HEK293 (cell line): ENCODE measurements around the gene NR1H3.

Experiments used
- CTCF ChIA-PET: fragments of 350-600 bp; formaldehyde crosslinking; extraction: SDS; loops from one replicate; lab custom pipeline; 2021; ENCODE audit warnings: antibody characterized with exemption; lab: Yijun Ruan, JAX
- POLR2A ChIA-PET: fragments of 300-600 bp; formaldehyde crosslinking; extraction: SDS; loops from one replicate; lab custom pipeline; 2020; ENCODE audit warnings: antibody characterized with exemption, inconsistent platforms; lab: Yijun Ruan, JAX
- H3K27ac ChIP-seq: fragments of 200-500 bp; sonication (Bioruptor generic); 2 replicates; pipeline ENCODE4 v1.5.1; 2014; ENCODE audit warnings: low read depth, low read length, control low read depth, inconsistent platforms; ENCODE audit errors: extremely low read depth
- H3K36me3 ChIP-seq, 2 experiments: fragments of 200-500 bp in 1 of 2; sonication (Bioruptor generic) in 1 of 2; 1 replicate in 1 of 2; 2 replicates in 1 of 2; pipeline ENCODE4 v1.5.1; 2014 to 2017; ENCODE audit warnings: inconsistent platforms in 2 of 2, low read length in 2 of 2; ENCODE audit not compliant: control insufficient read depth in 2 of 2, insufficient read depth in 1 of 2
- H3K4me1 ChIP-seq: fragments of 200-500 bp; sonication (Bioruptor generic); 2 replicates; pipeline ENCODE4 v1.5.1; 2014; ENCODE audit warnings: mild to moderate bottlenecking, low read length, inconsistent platforms; ENCODE audit not compliant: control insufficient read depth, insufficient read depth
- H3K4me3 ChIP-seq: 2 replicates; pipeline ENCODE4 v1.5.1; 2011; ENCODE audit warnings: low read depth, mild to moderate bottlenecking, control low read depth, low read length, moderate library complexity
- H3K9me3 ChIP-seq: fragments of 200-500 bp; sonication (Bioruptor generic); 2 replicates; pipeline ENCODE4 v1.5.1; 2014; ENCODE audit warnings: low read depth, low read length, inconsistent platforms; ENCODE audit not compliant: control insufficient read depth, insufficient read depth
- ELK4 ChIP-seq: IDR thresholded peaks from 2 replicates; pipeline ENCODE4 v1.6.1; 2011; ENCODE audit warnings: mild to moderate bottlenecking, low read depth, low read length, borderline replicate concordance
- MZF1 ChIP-seq: fragments of 450-650 bp; formaldehyde crosslinking; IDR thresholded peaks from 2 replicates; pipeline ENCODE4 v1.5.1; 2017; ENCODE audit warnings: missing biosample characterization, missing genetic modification characterization, borderline replicate concordance
- PRDM1 ChIP-seq: fragments of 450-650 bp; formaldehyde crosslinking; IDR thresholded peaks from 2 replicates; pipeline ENCODE4; 2016; ENCODE audit warnings: missing biosample characterization, missing genetic modification characterization
- ZBTB10 ChIP-seq: fragments of 450-650 bp; formaldehyde crosslinking; IDR thresholded peaks from 2 replicates; pipeline ENCODE4 v1.5.1; 2016; ENCODE audit warnings: missing biosample characterization, missing genetic modification characterization
- ZBTB6 ChIP-seq: fragments of 450-650 bp; formaldehyde crosslinking; IDR thresholded peaks from 2 replicates; pipeline ENCODE4 v1.5.1; 2017; ENCODE audit warnings: missing biosample characterization, missing genetic modification characterization
- ZNF10 ChIP-seq: fragments of 450-650 bp; formaldehyde crosslinking; IDR thresholded peaks from 2 replicates; pipeline ENCODE4 v1.5.1; 2017; ENCODE audit warnings: missing biosample characterization, missing genetic modification characterization
- ZNF157 ChIP-seq: fragments of 450-650 bp; formaldehyde crosslinking; IDR thresholded peaks from 2 replicates; pipeline ENCODE4 v1.5.1; 2016; ENCODE audit warnings: missing biosample characterization, missing genetic modification characterization
- ZNF175 ChIP-seq: fragments of 450-650 bp; formaldehyde crosslinking; IDR thresholded peaks from 2 replicates; pipeline ENCODE4 v1.5.1; 2016; ENCODE audit warnings: missing biosample characterization, missing genetic modification characterization
- ZNF19 ChIP-seq: fragments of 450-650 bp; formaldehyde crosslinking; IDR thresholded peaks from 2 replicates; pipeline ENCODE4; 2016; ENCODE audit warnings: missing biosample characterization, missing genetic modification characterization, low read depth
- ZNF26 ChIP-seq: fragments of 450-650 bp; formaldehyde crosslinking; IDR thresholded peaks from 2 replicates; pipeline ENCODE4 v1.5.1; 2016; ENCODE audit warnings: missing biosample characterization, missing genetic modification characterization
- ZNF280D ChIP-seq: fragments of 450-650 bp; formaldehyde crosslinking; IDR thresholded peaks from 2 replicates; pipeline ENCODE4 v1.5.1; 2016; ENCODE audit warnings: missing biosample characterization, missing genetic modification characterization
- ZNF354C ChIP-seq: fragments of 450-650 bp; formaldehyde crosslinking; IDR thresholded peaks from 2 replicates; pipeline ENCODE4 v1.5.1; 2016; ENCODE audit warnings: missing biosample characterization, missing genetic modification characterization, low read depth, borderline replicate concordance
- ZNF416 ChIP-seq: fragments of 450-650 bp; formaldehyde crosslinking; IDR thresholded peaks from 2 replicates; pipeline ENCODE4 v1.5.1; 2016; ENCODE audit warnings: missing biosample characterization, missing genetic modification characterization
- ZNF433 ChIP-seq: fragments of 450-650 bp; formaldehyde crosslinking; IDR thresholded peaks from 2 replicates; pipeline ENCODE4 v1.5.1; 2016; ENCODE audit warnings: missing biosample characterization, missing genetic modification characterization, low read depth
- ZNF510 ChIP-seq: fragments of 450-650 bp; formaldehyde crosslinking; IDR thresholded peaks from 2 replicates; pipeline ENCODE4 v1.5.1; 2018; ENCODE audit warnings: mild to moderate bottlenecking, missing genetic modification characterization, missing biosample characterization; ENCODE audit not compliant: insufficient replicate concordance
- ZNF624 ChIP-seq: fragments of 450-650 bp; formaldehyde crosslinking; IDR thresholded peaks from 2 replicates; pipeline ENCODE4 v1.5.1; 2017; ENCODE audit warnings: missing biosample characterization, missing genetic modification characterization
- ZNF692 ChIP-seq: fragments of 450-650 bp; formaldehyde crosslinking; IDR thresholded peaks from 2 replicates; pipeline ENCODE4 v1.5.1; 2016; ENCODE audit warnings: missing biosample characterization, missing genetic modification characterization

The NR1H3 gene

GRCh38 chr11:47261291-47261800 lies 3.5 kb downstream of the NR1H3 start (continued):
- TF ChIP-seq ZNF416 (tag by site-specific recombination) = no peak
- TF ChIP-seq ZBTB6 = no peak
- TF ChIP-seq MZF1 (tag by site-specific recombination) = no peak
- no peak for TF ChIP-seq ZNF19 (tag by site-specific recombination)
- no peak for TF ChIP-seq ZNF624 (tag by site-specific recombination)
- TF ChIP-seq ZNF157 (tag by site-specific recombination) = no peak
- TF ChIP-seq, all 188 proteins: peak for 0

- no peak overlapping the region for H3K4me3 ChIP-seq
- ChIA-PET CTCF (interaction anchor here (0.6 to 1.9 kb wide), 7 partner anchors 16 to 775 kb away, joined by 3 to 6 read pairs (median 4); partner anchors contain the start of gene ARFGAP2), POLR2A (interaction anchor here (0.6 to 1.1 kb wide), 2 partner anchors 12 to 16 kb away, joined by 3 to 7 read pairs; partner anchors contain the start of gene ACP2)
- H3K36me3 ChIP-seq = peaks cover 0 to 6% of the 10 kb centered on the region in 2 experiments; a peak in 1 of 3 replicates
- no peak overlapping the region for H3K27ac ChIP-seq
- H3K4me1 ChIP-seq = no peaks in the 10 kb centered on the region
- TF ChIP-seq ZNF354C (tag by site-specific recombination) (no peak), ZNF26 (tag by site-specific recombination) (no peak)
- no peaks in the 10 kb centered on the region for H3K9me3 ChIP-seq
Observed at GRCh38 chr11:47264119-47264518, 6.3 kb downstream of the NR1H3 start.

- CTCF ChIA-PET = interaction anchor here (0.7 to 1.9 kb wide), 5 partner anchors 29 to 775 kb away, joined by 3 to 6 read pairs (median 4); partner anchors contain the start of gene ARFGAP2
- TF ChIP-seq ZNF280D (tag by site-specific recombination) (no peak), ZNF510 (tag by site-specific recombination) (no peak), ELK4 (no peak), ZBTB10 (no peak), ZNF692 (no peak), ZNF10 (no peak), ZNF433 (tag by site-specific recombination) (no peak), PRDM1 (tag by site-specific recombination) (no peak), ZNF175 (no peak)
Observed at GRCh38 chr11:47264521-47264920, 6.7 kb downstream of the NR1H3 start.

More at GRCh38 chr11:47264521-47264920, 6.7 kb downstream of the NR1H3 start:
- Histone ChIP-seq H3K9me3 (no peaks in the 10 kb centered on the region), H3K4me3 (no peak overlapping the region), H3K27ac (no peak overlapping the region), H3K4me1 (no peaks in the 10 kb centered on the region), H3K36me3 (peaks cover 0 to 6% of the 10 kb centered on the region in 2 experiments; a peak in 1 of 3 replicates)
- POLR2A ChIA-PET = no interaction called here
